ENCODE data around the gene MAP4K4. TPM values are rescaled to one million over a fixed set of nuclear protein-coding genes. Genes with fewer than 3 reads are reported as not detected.
A peak's percentile ranks its signal among the peaks of the same experiment; 100 is the strongest.
"Not testable (repeated sequence)": the region's sequence is repeated elsewhere in the genome, so short reads cannot be mapped to it uniquely, and the experiment has no call there.

MAP4K4 gene
- total RNA-seq, 1 donor from 2014 or later: 427 TPM

DNA sequence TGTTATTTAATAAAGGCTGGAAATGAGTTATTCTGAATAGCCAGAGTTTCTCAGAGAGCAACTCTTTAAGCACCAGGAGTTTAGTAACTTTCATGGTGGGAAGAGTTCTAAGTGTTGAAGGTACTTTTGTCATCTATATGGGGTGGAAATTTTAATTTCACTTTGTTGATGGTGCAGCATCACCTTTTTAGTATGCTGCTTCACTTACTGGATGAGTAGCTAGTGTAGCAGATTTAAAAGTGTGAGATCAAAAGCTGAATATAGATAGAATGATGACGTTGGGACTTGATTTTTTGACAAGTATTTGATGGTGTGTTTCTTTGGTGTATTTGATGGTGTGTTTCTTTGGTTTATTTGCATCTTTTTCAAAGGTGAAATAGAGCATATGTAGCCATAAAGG is 47.3 kb downstream of the MAP4K4 start:
- Mint-ChIP-seq H3K4me3 (ENCODE audit: unreplicated experiment) (no peak overlapping the region), H3K27ac (ENCODE audit: unreplicated experiment) (no peak overlapping the region), H3K27me3 (ENCODE audit: unreplicated experiment) (peaks cover 16% of the 10 kb centered on the region), H3K4me1 (ENCODE audit: unreplicated experiment) (peaks cover 69% of the 10 kb centered on the region), H3K9me3 (ENCODE audit: unreplicated experiment) (no peaks in the 10 kb centered on the region), H3K36me3 (ENCODE audit: low read depth, unreplicated experiment) (peaks cover 12% of the 10 kb centered on the region)
- DNase-seq (ENCODE audit: low spot score): no peak
- TF ChIP-seq, protein P1, sequence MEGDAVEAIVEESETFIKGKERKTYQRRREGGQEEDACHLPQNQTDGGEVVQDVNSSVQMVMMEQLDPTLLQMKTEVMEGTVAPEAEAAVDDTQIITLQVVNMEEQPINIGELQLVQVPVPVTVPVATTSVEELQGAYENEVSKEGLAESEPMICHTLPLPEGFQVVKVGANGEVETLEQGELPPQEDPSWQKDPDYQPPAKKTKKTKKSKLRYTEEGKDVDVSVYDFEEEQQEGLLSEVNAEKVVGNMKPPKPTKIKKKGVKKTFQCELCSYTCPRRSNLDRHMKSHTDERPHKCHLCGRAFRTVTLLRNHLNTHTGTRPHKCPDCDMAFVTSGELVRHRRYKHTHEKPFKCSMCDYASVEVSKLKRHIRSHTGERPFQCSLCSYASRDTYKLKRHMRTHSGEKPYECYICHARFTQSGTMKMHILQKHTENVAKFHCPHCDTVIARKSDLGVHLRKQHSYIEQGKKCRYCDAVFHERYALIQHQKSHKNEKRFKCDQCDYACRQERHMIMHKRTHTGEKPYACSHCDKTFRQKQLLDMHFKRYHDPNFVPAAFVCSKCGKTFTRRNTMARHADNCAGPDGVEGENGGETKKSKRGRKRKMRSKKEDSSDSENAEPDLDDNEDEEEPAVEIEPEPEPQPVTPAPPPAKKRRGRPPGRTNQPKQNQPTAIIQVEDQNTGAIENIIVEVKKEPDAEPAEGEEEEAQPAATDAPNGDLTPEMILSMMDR (IDR thresholded peaks at IDR 0.05; ENCODE audit: unreplicated experiment): no peak

DNA sequence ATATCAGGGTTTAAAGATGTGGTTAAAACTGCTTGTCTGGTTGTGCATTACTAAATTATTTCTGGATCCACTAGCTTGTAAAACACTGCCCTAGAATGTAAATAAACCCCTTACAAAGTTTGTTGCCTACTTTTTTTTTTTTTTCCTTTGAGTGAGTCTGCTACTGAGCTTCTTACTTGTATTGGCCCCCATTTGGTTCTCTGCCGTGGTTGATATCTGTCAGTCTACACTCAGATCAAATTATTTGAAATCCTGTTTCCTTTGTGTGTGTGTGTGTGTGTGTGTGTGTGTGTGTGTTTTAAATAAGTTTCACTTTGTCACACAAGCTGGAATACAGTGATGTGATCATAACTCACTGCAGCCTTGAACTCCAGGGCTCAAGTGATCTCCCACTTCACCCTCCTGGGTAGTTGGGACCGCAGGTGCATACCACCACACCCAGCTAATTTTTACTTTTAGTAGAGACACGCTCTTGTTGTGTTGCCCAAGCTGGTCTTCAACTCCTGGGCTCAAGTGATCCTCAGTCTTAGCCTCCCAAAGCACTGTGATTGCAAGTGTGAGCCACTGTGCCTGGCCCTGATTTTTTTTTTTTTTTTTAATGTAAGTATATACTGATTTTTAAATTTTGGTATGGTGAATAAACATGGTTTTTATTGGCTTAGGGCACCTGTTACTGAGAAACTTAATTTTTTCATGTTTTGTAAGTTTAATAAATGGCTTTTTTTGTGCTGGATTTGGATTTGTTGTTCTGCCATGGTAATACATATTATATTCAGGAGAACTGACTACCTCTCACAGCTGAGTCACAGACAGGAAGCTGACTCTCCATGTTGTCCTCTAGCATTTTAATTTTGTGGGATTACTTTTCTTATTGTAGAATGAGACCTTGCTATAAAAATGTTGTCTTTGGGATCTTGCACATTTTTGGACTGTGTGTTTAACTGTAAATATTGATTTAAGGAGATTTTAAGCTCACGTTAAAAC is 48.5 kb downstream of the MAP4K4 start:
- TF ChIP-seq, protein P1 (IDR thresholded peaks at IDR 0.05; ENCODE audit: unreplicated experiment): no peak
- Mint-ChIP-seq H3K4me1 (ENCODE audit: unreplicated experiment) (peaks cover 66% of the 10 kb centered on the region), H3K4me3 (ENCODE audit: unreplicated experiment) (peak overlapping the region; percentile 74), H3K36me3 (ENCODE audit: low read depth, unreplicated experiment) (peaks cover 12% of the 10 kb centered on the region), H3K27ac (ENCODE audit: unreplicated experiment) (peak overlapping the region; percentile 84), H3K9me3 (ENCODE audit: unreplicated experiment) (no peaks in the 10 kb centered on the region), H3K27me3 (ENCODE audit: unreplicated experiment) (peaks cover 16% of the 10 kb centered on the region)
- DNase-seq (ENCODE audit: low spot score): no peak

DNA sequence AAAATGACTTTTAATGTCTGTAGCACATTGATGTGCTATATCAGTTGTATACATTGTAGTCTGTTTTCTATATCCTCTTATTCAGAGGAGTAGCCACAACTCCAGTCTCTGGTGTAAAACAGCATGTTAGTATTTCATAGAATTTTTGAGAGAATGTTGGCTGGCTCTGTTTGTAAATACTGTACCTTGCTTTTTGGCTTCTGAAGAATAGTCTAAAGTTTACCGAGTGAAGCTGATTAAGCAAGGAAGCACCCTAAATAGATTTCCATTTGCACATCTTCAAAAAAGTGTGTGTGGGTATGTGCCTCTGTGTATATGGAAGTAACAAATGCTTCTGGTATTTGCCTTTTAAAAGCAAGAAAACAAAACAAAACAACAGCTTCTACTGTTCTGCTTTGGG is 50.5 kb downstream of the MAP4K4 start:
- Mint-ChIP-seq H3K27ac (ENCODE audit: unreplicated experiment) (peak overlapping the region; percentile 92), H3K4me1 (ENCODE audit: unreplicated experiment) (peaks cover 66% of the 10 kb centered on the region), H3K9me3 (ENCODE audit: unreplicated experiment) (no peaks in the 10 kb centered on the region), H3K36me3 (ENCODE audit: low read depth, unreplicated experiment) (peaks cover 12% of the 10 kb centered on the region), H3K27me3 (ENCODE audit: unreplicated experiment) (peaks cover 9% of the 10 kb centered on the region), H3K4me3 (ENCODE audit: unreplicated experiment) (no peak overlapping the region)
- TF ChIP-seq, protein P1 (IDR thresholded peaks at IDR 0.05; ENCODE audit: unreplicated experiment): no peak
- DNase-seq (ENCODE audit: low spot score): no peak

DNA sequence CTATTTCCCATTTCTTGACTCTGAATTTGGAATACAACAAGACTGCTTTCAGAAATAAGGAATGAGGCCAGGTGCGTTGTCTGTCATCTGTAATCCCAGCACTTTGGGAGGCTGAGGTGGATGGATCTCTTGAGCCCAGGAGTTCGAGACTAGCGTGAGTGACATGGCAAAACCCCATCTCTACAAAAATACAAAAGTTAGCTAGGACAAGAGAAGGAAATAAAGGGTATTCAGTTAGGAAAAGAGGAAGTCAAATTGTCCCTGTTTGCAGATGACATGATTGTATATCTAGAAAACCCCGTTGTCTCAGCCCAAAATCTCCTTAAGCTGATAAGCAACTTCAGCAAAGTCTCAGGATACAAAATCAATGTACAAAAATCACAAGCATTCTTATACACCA is 51.0 kb downstream of the MAP4K4 start:
- H3K27ac Mint-ChIP-seq (ENCODE audit: unreplicated experiment): peak overlapping the region; percentile 92
- H3K4me3 Mint-ChIP-seq (ENCODE audit: unreplicated experiment); H3K9me3 Mint-ChIP-seq (ENCODE audit: unreplicated experiment); H3K36me3 Mint-ChIP-seq (ENCODE audit: low read depth, unreplicated experiment); H3K27me3 Mint-ChIP-seq (ENCODE audit: unreplicated experiment); DNase-seq (ENCODE audit: low spot score): not testable (repeated sequence)
- peaks cover 66% of the 10 kb centered on the region for H3K4me1 Mint-ChIP-seq (ENCODE audit: unreplicated experiment)

DNA sequence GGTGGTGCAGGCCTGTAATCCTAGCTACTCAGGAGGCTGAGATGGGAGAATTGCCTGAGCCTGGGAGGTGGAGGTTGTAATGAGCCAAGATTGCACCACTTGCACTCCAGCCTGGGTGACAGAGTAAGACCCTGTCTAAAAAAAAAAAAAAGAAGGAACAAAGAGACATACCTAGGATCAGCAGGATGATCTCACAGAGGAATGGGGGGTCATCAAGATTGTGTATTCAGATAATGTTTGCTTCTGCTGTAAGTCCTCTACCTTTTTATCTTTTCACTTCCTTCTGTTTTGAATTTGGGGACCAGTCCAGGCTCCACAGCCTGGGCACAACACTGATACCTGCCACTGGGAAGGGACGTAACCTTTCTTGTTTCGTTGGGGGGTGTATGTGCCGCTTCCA is 53.2 kb downstream of the MAP4K4 start:
- Mint-ChIP-seq H3K4me3 (ENCODE audit: unreplicated experiment) (no peak overlapping the region), H3K27ac (ENCODE audit: unreplicated experiment) (no peak overlapping the region), H3K36me3 (ENCODE audit: low read depth, unreplicated experiment) (peaks cover 2% of the 10 kb centered on the region), H3K9me3 (ENCODE audit: unreplicated experiment) (no peaks in the 10 kb centered on the region), H3K27me3 (ENCODE audit: unreplicated experiment) (peaks cover 1% of the 10 kb centered on the region), H3K4me1 (ENCODE audit: unreplicated experiment) (peaks cover 73% of the 10 kb centered on the region)
- TF ChIP-seq, protein P1 (IDR thresholded peaks at IDR 0.05; ENCODE audit: unreplicated experiment): no peak
- DNase-seq (ENCODE audit: low spot score): no peak

Data from endothelial cell (in vitro differentiated cells).